CD4-positive, alpha-beta T cell treated with Interleukin-17A for 4 hours (primary cell): ENCODE results near the gene RFFL.
A peak's percentile ranks its signal among the peaks of the same experiment; 100 is the strongest.
"Not testable (repeated sequence)": the region's sequence is repeated elsewhere in the genome, so short reads cannot be mapped to it uniquely, and the experiment has no call there.

Source experiments
- DNase-seq: peaks from one replicate; pipeline ENCODE4 v3.0.0-alpha.2; 2020; ENCODE audit warnings: mixed read lengths

Gene RFFL

DNA sequence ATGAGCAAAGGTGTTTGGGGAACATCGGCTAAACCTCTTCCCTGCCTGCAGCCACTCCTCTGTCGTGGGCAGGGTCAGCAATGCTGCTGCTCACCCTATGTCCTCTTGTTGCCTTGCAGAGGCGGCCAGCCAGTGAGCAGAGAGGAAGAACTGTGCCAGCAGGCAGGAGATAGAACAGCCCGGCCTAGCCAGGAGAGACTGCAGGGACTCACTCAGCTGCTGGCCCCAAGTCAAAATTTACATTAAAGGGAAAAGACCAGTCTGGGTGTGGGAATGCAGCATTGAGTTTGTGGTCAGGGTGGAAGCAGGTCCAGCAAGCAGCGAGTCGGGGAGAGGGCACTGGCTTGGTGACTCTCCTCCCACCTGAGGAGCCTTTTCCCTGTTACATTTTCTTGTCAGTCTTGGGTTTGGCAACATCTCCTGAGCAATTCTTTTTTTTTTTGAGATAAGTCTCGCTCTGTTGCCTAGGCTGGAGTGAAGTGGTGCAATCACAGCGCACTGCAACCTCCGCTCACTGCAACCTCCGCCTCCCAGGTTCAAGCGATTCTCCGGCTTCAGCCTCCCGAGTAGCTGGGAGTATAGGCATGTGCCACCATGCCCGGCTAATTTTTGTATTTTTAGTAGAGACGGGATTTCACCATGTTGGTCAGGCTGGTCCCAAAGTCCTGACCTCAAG lies 60.5 kb downstream of the RFFL start:
- DNase-seq: no peak

DNA sequence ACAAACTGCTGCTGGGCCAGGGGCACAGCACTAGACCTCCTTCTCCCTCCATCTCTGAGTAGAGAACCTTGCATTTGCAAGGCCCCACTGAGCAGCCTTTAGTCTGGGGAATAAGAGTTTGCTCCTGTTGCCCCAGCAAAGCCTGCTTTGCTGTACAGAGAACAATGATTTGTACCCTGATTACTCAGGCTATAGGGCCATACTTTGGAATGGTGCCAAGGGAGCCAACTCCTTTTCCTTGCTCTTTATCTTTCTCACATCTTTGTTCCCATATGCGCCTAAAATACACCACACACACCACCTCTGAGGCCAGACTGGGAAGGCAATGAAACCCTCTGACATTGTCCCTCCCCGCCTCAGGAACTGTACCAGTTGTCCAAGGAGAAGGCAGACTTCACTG lies 62.0 kb downstream of the RFFL start:
- DNase-seq: no peak

DNA sequence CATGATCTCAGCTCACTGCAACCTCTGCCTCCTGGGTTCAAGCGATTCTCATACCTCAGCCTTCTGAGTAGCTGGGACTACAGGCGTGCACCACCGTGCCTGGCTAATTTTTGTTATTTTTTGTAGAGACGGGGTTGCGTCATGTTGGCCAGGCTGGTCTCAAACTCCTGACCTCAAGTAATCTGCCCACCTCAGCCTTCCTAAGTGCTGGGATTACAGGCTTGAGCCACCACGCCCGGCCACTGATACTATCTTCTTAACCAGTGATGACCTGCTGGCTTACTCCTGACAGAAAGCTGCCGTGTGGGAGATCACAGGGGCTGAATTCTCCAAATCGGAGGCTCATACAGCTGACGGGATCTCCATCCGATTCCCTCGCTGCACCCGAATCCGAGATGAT lies 62.5 kb downstream of the RFFL start:
- not testable (repeated sequence) for DNase-seq

DNA sequence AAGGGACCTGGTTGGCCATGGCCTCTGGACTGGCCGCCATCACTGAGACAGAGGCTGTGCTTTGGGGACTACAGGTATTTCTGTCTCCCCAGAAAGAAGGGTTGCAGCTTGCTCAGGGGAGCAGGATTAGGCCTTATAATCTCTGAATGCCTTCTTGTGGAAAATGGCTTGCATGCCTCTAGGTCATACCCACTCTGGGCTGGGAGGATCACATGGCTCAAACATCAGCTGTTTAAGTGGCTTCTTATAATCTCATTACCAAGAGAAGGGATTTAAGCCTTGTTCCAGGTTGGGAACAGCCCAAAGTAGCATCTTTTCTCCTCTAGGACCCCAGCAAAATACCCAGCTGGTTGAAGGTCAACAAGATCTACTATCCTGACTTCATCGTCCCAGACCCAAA lies 64.1 kb downstream of the RFFL start:
- DNase-seq: no peak

DNA sequence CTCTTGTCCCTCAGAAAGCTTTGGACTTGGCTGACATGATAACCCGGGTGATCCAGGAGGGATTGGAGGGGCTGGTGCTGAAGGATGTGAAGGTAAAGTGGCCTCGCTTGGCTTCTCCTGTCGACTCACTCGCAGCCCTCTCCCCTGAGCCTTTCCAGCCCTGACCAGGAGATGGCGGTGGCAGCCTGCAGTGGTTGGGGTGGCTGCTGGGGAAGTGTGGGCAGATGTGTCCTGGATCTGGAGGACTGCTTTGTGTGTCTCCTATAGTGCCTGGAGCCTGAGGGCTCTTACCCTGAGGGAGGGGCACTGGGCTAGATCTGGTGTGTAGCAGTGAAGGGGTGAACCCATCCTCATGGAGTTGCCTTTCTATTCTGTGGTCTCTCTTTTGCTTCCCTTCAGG lies 65.3 kb downstream of the RFFL start:
- DNase-seq: peak; percentile 85

DNA sequence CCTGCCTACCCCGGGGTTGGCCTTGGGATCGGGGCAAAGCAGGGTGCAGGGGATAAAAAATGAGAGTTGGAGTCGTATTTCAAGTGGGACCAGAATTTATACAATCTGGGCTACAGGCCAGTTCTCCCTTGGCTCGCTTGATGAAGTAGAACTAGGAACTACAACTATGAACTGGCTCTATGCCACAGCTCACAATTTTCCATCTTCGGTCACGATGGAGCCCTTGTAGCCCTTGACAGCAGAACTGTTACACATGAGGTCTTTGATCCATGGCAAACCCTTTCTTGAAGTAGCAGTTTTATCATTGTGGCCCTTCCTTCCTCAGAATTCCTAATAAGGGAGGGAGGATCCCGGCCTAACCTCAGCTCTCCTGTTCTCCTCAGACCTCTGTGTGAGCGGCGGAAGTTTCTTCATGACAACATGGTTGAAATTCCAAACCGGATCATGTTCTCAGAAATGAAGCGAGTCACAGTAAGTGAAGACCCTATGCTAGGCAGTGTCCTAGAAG lies 66.1 kb downstream of the RFFL start:
- DNase-seq: no peak

DNA sequence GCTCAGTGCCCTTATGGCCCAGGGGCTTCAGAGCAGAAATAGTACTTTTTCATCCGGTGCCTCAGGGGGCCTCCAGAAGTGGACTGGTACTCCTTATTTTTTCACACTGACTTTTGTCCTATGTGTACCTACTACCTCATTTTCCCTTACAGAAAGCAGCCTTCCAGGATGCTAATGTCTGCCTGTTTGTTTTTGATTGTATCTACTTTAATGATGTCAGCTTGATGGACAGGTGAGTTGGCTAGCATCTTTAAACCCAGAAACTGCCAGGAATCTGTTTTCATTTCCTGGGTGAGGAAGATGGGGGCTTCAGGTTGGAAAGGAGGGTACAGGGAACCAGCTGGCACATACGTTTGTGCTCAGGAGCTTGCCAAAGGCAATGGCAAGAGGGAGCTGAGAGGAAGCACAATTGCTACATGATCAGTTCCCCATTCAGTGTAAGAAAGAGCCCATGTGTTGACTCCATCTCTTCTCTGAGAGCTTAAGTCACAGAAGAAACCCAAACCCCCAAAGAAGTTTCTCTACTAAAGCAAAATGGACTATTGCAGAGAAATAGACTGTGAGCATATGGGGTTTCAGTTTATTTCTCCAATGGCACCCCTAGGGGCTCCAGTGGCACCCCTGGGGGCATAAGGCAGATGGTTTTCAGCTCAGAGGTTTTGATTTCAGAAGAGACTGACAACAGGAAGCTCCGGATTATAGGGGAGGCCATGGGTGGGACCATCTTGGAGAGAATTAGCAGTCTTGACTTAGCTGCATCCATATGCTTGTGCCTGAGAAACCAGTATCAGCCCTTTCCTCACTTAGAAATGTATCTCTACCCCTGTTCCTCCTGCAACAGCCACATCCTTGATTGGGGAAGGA lies 66.9 kb downstream of the RFFL start:
- no peak for DNase-seq

DNA sequence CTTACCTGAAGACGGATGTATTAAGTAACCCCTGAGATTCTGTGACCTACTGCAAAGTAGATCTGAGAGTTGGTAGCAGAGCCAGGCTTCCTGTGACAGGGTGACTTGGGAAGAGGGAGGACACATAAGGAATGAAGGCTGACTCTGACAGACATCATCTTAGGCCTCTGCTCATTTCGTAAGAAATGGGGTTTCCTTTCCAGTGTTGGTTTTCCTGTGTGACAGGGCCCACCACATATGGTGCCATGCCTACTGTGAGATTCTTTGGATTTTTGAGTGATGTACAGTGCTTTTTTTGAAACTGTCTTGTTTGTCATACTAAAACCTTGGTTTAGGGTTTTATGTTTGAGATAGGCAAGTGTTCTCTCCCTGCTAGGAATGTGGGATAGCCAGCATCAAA lies 70.5 kb downstream of the RFFL start:
- DNase-seq: no peak

DNA sequence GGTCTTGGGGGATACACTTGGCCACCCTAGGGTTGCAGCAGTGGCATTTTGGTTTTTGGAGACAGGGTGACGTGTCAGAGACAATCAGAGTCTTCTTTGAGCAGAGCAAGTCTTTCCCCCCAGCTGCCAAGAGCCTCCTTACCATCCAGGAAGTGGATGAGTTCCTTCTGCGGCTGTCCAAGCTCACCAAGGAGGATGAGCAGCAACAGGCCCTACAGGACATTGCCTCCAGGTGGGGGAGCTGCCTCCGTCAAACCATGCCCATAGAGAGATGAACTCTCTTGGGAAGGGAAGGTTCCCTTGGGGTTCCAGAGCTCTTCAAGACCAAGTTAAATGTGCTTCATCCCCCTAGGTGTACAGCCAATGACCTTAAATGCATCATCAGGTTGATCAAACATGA lies 71.9 kb downstream of the RFFL start:
- DNase-seq: no peak

DNA sequence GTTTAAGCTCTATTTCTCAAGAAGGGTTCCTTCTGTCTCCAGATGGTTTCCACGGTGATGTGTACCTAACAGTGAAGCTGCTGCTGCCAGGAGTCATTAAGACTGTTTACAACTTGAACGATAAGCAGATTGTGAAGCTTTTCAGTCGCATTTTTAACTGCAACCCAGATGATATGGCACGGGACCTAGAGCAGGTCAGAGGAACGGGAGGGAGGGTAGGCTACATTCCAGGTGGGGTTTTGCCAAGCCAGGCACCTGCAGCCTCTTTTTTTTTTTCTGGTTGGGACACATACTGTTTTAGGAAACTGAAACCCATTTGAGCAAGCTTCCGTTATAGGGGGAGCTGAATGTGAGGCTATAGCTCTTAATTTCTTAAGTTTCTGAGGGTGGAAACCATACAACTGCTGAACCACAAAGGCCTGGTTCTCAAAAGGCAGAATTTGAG lies 72.6 kb downstream of the RFFL start:
- DNase-seq: no peak

DNA sequence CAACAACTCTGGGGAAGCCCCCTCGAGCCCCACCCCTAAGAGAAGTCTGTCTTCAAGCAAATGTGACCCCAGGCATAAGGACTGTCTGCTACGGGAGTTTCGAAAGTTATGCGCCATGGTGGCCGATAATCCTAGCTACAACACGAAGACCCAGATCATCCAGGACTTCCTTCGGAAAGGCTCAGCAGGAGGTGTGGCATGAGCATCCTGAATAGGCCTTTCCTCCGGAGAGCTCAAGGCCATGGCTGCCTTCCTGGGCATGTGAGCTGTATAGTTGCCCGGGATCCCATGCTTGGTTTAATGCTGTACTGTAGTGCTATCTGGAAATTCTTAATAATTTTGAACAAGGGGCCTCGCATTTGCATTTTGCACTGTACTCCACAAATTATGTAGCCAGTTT lies 74.0 kb downstream of the RFFL start:
- DNase-seq: no peak

DNA sequence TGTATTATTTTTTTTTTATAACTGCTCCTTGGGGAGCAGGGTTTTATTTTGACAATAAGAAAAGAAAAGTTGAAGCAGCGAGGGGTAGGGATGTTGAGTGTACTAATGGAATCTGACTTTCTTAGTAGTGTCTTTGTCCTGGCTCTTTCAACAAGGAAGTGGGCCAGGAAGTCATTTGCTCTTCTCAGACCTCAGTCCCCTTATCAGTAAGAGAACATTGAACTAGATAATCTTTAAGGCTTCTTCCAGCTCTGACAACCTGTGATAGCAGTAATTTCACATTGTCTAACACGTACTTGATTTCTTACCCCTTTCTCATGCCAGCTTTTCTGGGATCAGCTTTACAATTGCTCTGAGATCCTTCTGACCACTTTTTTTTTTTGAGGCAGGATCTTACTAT lies 74.9 kb downstream of the RFFL start:
- no peak for DNase-seq

DNA sequence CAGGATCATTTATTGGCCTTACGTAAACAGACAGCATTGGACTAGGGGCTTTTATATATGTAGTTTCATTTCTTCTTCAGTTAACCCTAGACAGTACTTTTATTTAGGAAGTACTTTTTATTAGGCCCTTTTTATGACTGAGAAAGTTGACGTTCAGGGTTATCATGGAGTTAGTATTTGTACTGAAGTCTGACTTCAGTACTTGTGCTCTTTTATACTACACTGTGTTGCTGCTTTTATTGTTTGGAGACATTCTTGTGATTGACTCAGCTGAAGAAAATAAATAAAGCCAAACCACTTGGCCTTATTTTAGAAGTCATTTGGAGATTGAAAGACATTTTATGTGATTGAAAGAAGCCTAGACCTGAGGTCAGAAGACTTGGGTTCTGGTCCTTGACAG lies 76.3 kb downstream of the RFFL start:
- no peak for DNase-seq

DNA sequence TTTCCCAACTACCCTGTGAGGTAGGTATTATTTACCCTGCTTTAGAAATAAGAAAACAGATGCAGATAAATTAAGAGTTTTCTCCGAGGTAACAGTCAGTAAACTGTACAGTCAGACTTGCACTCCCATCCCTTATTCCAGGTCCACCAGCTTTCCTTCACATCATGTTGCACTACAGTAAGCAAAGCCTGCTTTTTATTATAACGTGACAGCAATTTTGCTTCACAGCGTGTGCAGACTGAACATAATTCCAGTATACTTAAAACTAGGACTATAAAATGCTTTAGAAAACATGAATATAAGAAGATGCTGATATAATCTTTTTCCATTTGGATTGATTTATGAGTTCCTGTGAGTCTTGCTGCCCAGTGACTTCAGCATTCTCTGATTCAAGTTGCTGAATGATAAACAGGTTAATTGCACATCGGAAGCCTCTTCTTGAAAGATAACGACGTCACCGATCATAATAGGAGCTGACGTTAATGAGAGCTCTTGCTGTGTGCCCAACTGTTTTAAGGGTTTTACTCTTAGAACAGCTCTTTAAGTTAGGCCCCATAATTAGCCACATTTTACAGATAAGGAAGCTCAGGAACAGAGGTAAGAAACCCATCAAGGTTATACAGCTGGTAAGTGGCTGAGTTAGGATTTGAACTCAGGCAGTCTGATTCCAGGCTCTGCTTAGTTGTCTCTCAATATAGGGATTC lies 81.8 kb downstream of the RFFL start:
- no peak for DNase-seq

DNA sequence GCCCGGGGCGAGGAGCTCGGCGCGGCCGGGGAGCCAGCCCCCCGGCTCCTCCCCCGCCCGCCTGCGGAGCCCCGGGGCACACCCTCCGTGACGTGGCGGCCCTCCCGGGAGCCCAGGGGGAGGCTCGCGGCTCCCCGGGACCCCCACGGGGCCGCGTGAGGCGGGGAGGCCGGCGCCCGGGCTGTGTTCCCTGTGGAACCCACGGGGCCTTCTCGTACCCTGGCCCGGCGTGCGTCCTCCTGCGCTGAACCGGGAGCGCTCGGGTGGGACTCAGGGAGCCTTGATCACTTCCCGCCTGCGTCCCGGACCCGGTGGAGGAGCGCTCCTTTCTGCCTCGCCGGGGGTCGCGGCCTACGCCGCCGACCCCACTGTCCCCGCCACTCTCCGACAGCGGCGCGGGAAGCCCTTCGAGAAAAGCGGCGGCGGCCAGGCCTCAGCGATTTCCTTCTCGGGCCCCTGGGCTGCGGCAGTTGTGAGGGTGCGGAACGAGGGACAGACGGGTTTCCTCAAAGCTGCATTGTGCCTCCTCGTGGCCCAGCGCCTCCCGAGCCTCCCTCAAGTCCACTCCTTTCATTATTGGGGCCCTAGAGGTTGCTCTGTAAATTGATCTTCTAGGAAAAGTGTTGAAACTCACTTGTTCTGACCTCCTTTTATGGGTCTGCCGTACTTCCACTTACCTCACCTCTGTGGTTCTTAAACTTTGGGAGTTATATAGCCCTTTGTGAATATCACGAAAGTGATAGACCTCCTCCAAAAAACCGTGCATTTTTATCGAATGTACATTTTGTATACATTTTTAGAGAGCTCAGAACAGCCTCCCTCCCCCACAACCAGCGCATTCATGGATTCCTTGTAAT lies 82.6 kb downstream of the RFFL start:
- DNase-seq: peak; percentile 83

DNA sequence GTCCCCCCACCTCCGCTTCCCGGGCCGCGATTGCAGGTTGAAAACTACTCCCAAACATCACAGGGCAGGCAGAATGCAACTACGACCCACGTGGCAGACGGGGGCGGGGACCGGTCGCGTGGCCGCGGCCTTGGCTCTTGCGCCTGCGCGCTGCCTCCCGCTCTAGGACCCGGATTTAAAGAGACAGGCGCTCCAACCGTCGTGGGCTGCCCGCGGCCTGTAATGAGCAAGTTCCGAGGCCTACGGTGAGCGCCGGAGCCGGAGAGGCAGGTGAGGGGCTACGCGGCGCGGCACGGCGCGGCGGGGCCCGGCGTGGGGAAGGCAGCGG lies 83.2 kb downstream of the RFFL start, which contains the start of gene LIG3:
Gene LIG3, plus strand, starts transcription at position 160 of the 328 bp plus-strand sequence. CDS start 2,494 bp downstream, outside the sequence.
- peak; percentile 96 for DNase-seq

DNA sequence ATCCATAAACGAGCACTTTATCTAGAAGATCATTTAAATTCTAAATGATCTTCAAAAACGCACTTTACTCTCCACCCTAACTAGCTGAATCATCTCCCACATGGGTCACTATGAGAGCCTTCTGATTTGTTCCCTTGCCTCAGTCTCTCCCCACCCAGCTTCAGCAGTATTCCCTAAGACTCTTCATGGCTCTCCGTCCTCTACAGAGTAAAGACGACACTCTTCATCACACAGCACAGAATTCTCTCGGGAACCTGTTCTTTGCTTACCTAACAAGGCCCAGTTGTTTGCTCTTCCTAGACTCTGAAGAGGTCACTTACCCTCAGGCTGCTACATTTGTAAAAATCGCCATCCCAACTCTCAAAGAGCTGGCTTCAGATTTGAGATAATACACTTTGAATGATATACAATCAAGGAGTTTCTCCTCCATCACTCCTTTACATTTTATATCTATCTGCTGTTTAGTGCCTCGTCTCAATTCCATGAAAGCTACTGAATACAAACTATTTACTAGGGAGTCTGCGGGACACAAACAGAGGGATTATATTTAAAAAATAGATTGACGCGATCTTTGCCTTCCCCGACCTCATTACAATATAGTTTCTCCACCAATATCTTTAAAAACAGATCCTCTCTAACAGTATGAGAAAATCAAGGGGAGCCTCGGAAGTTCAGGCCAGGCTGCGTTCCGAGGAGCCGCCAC lies 83.7 kb downstream of the RFFL start:
- DNase-seq: no peak

DNA sequence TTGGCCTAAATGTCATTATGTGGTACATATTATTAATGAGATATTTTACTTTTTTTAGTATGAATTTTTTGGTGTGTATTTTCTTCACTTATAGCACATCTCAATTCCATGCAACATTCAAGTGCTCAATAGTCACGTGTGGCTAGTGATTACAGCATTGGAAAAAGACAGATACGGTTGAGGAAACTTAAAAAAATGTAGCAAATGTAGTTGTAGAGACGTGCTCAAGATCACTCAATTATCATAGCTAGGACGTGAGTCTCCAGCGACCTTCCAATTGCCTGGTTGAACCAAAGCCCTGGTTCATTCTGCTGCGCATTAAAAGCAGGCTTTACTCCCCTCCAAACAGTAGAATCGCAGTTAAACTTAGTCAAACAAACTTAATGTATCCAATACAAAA lies 84.4 kb downstream of the RFFL start:
- DNase-seq: no peak

DNA sequence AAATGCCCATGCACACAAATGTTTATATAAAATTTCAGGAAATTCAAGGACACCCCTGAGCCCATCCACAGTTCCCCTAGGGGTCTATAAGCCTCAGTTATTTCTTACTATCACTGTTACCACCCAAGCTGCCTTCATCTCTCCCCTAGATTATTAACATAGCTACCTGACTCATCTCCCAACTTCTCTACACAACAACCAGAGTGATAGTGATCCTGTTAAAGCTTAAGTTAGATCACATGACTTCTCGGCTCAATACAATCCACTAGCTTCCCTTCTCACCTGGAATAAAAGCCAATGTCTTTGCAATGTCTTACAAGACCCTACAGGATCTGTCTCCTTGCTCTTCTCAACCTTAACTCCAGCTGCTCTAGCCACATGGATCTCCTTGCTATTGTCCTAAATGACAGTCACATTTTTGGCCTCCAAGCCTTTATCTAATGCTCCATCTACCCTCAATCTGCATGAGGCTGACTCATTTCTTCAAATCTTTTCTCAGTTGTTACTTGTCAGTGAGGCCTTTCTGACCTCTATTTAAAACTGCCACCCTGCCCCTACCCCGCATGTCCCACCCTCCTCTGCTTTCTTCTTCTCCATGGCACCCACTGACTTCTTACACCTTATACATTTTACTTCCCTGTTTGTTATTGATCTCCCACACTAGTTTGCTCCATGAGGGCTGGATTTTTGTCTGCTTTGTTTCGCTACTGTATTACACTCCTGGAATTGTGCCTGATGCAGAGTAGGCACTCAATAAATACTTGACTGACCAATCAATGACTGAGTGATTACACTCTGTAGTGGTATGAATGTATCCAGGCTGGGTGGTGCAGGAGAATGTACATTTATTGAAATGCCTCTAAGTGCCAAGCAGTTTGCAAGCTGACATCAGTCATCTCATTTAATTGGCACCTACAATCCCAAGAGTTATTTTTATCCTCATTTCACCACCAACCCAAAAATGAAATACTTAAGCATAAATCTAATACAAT lies 88.4 kb downstream of the RFFL start:
- no peak for DNase-seq

DNA sequence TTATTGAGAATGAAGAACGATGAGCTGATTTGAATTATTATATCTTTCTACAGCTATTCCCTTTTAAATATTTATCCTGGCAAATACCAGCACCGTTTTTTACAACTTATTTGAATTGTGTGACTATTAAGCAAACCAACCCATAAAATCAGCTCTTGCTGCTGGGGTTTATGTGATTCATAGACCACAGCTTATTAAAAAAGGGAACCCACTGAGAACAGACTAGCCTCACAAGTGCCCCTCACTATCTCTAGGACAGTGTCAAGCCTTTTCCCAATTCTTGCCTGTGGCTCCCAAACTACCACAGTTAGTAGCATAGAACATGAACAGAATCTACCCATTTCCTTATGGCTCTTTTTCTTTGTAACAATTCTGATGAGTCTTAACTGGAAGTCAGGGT lies 89.3 kb downstream of the RFFL start:
- no peak for DNase-seq
